Endodermal cell (in vitro differentiated cells): ENCODE results near the gene SLC16A2. TPM values are rescaled to one million over a fixed set of nuclear protein-coding genes. Genes with fewer than 3 reads are reported as not detected.

Source experiments
- DNase-seq: peaks from one replicate; pipeline ENCODE4 v3.0.0-alpha.2; 2017
- H3K27ac ChIP-seq: 2 replicates; pipeline ENCODE4 v1.5.1; 2013; ENCODE audit warnings: mild to moderate bottlenecking, low read depth, low read length, moderate library complexity
- H3K27me3 ChIP-seq: 2 replicates; pipeline ENCODE4 v1.6.1; 2013; ENCODE audit warnings: mild to moderate bottlenecking, low read length, moderate library complexity; ENCODE audit not compliant: insufficient read depth, control insufficient read depth, poor library complexity, severe bottlenecking
- H3K36me3 ChIP-seq: 2 replicates; pipeline ENCODE4 v1.7.0; 2013; ENCODE audit warnings: mild to moderate bottlenecking, low read length, moderate library complexity; ENCODE audit not compliant: control insufficient read depth, insufficient read depth
- H3K4me1 ChIP-seq: one replicate; pipeline ENCODE4 v1.7.0; 2013; ENCODE audit warnings: low read length; ENCODE audit not compliant: control insufficient read depth, insufficient read depth
- H3K4me3 ChIP-seq: 2 replicates; pipeline ENCODE4 v1.5.1; 2013; ENCODE audit warnings: mild to moderate bottlenecking, low read length, moderate library complexity
- H3K9ac ChIP-seq: 2 replicates; pipeline ENCODE4 v1.6.1; 2013; ENCODE audit warnings: mild to moderate bottlenecking, low read length, moderate library complexity; ENCODE audit not compliant: poor library complexity, severe bottlenecking; ENCODE audit errors: extremely low read depth
- H3K9me3 ChIP-seq: 2 replicates; pipeline ENCODE4 v1.6.1; 2013; ENCODE audit warnings: mild to moderate bottlenecking, low read length, moderate library complexity; ENCODE audit not compliant: control insufficient read depth
- H3K27ac Mint-ChIP-seq: 2 replicates; pipeline ENCODE4 v1.8.0; 2020; ENCODE audit warnings: mixed read lengths
- H3K27me3 Mint-ChIP-seq: 2 replicates; pipeline ENCODE4 v1.8.0; 2021; ENCODE audit warnings: mild to moderate bottlenecking, mixed read lengths; ENCODE audit not compliant: insufficient read depth
- H3K36me3 Mint-ChIP-seq: 2 replicates; pipeline ENCODE4 v1.8.0; 2020; ENCODE audit warnings: low read depth, mixed read lengths
- H3K4me1 Mint-ChIP-seq: 2 replicates; pipeline ENCODE4 v1.8.0; 2020; ENCODE audit warnings: mixed read lengths
- H3K4me3 Mint-ChIP-seq: 2 replicates; pipeline ENCODE4 v1.8.0; 2020; ENCODE audit warnings: mild to moderate bottlenecking, moderate library complexity, mixed read lengths
- H3K9me3 Mint-ChIP-seq: 2 replicates; pipeline ENCODE4 v1.8.0; 2020; ENCODE audit warnings: mild to moderate bottlenecking, mixed read lengths
- CTCF ChIP-seq: fragments of 200-600 bp; sonication (generic); conservative IDR thresholded peaks from 2 replicates; pipeline ENCODE4 v1.5.0; 2021; ENCODE audit warnings: antibody characterized with exemption, mild to moderate bottlenecking
- WGBS, 2 experiments: methylation state at CpG; one replicate each; pipeline versions ENCODE4 v1.1.5 to v1.1.7; 2013; ENCODE audit warnings: missing lambda C conversion rate in 2 of 2, mixed read lengths in 1 of 2; ENCODE audit not compliant: insufficient coverage in 1 of 2, insufficient read length in 1 of 2; 5-methylcytosine and 5-hydroxymethylcytosine counted together
- total RNA-seq, 2 donors: library from RNA; stranded (reverse); fragmentation: NEBNext Ultra II Directional in 1 of 2; extraction: Animal tissue kit (Norgen Biotek cat#: 25700) in 1 of 2; gene quantifications; 2 replicates in 1 of 2; 3 replicates in 1 of 2; pipeline ENCODE4 v1.2.1, GENCODE V29; 2021

SLC16A2 gene
- total RNA-seq, 2 donors from 2014 or later, result 9.1 to 11.6 TPM

- TF ChIP-seq CTCF, result no peak
- Mint-ChIP-seq H3K27ac (no peak overlapping the region), H3K27me3 (peaks cover 30% of the 10 kb centered on the region), H3K36me3 (no peaks in the 10 kb centered on the region), H3K9me3 (peaks cover 26% of the 10 kb centered on the region), H3K4me1 (peaks cover 12% of the 10 kb centered on the region), H3K4me3 (no peak overlapping the region)
- Histone ChIP-seq H3K27ac (no peak overlapping the region), H3K9ac (no peak overlapping the region), H3K4me3 (no peak overlapping the region), H3K9me3 (no peaks in the 10 kb centered on the region), H3K4me1 (peaks cover 4% of the 10 kb centered on the region), H3K27me3 (peaks cover 21% of the 10 kb centered on the region), H3K36me3 (no peaks in the 10 kb centered on the region)
- 85 to 100% methylated on average over 1 to 5 of the region's 6 CpGs for WGBS, 2 experiments
- DNase-seq, result no peak
These were observed 108.0 kb downstream of the SLC16A2 start for GRCh38 chrX:74529311-74529710.

- Histone ChIP-seq H3K4me3 (no peak overlapping the region), H3K9me3 (no peaks in the 10 kb centered on the region), H3K27me3 (peaks cover 4% of the 10 kb centered on the region), H3K27ac (no peak overlapping the region), H3K9ac (no peak overlapping the region), H3K36me3 (no peaks in the 10 kb centered on the region), H3K4me1 (peaks cover 4% of the 10 kb centered on the region)
- no peak for TF ChIP-seq CTCF
- Mint-ChIP-seq H3K27me3 (peaks cover 13% of the 10 kb centered on the region), H3K4me1 (peaks cover 12% of the 10 kb centered on the region), H3K36me3 (no peaks in the 10 kb centered on the region), H3K9me3 (peaks cover 25% of the 10 kb centered on the region), H3K27ac (no peak overlapping the region), H3K4me3 (no peak overlapping the region)
- 94 to 100% methylated on average over 1 to 7 of the region's 7 CpGs for WGBS, 2 experiments
- DNase-seq, result no peak
These were observed 109.8 kb downstream of the SLC16A2 start for GRCh38 chrX:74531081-74531480.

- Mint-ChIP-seq H3K9me3 (peaks cover 33% of the 10 kb centered on the region), H3K4me3 (no peak overlapping the region), H3K36me3 (no peaks in the 10 kb centered on the region)
These were observed 113.3 kb downstream of the SLC16A2 start for GRCh38 chrX:74534569-74535038.

More at GRCh38 chrX:74534569-74535038, 113.3 kb downstream of the SLC16A2 start:
- Mint-ChIP-seq H3K4me1 (no peaks in the 10 kb centered on the region), H3K27me3 (peaks cover 32% of the 10 kb centered on the region), H3K27ac (no peak overlapping the region)
- Histone ChIP-seq H3K9me3 (no peaks in the 10 kb centered on the region), H3K27me3 (no peaks in the 10 kb centered on the region), H3K4me3 (no peak overlapping the region), H3K27ac (peak overlapping the region; percentile 24), H3K36me3 (no peaks in the 10 kb centered on the region), H3K9ac (no peak overlapping the region), H3K4me1 (no peaks in the 10 kb centered on the region)
- no peak for DNase-seq
- WGBS, 2 experiments, result 93% methylated on average over 2 of the region's 2 CpGs; no CpG with 5 or more reads in 1 of the 2 experiments
- TF ChIP-seq CTCF, result no peak
